ENCODE data around the gene OR2K2.
"Not testable (repeated sequence)": the region's sequence is repeated elsewhere in the genome, so short reads cannot be mapped to it uniquely, and the experiment has no call there.

OR2K2 gene

GRCh38 chr9:111298111-111298510, 31.9 kb downstream of the OR2K2 start:
- DNase-seq (ENCODE audit: low read depth in 2 of 2), result no peak

DNA sequence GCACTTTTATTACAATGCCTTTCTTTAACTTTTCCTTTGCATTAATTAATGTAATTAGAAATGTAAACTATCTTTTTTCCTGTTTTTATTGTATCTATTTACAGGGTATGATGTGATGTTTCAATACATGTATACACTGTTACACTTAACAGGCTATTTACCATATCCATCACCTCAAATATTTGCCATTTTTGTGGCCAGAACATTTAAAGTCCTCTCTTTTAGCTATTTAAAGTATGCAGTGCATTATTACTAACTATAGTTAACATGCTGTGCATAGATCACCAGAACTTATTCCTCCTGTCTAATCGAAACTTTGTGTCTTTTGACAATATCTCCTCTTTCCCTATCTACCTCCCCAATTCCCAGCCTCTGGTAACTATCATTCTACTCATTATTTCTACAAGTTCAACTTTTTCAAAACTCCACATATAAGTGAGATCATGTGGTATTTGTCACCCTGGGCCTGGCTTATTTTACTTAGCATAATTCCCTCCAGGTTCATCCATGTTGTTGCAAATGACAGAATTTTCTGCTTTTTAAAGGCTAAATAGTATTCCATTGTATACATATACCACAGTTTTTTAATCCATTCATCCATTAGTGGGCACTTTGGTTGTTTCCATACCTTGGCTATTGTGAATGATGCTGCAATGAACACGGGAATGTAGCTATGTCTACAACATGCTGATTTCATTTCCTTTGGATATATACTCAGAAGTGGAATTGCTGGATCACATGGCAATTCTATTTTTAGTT, 32.8 kb downstream of the OR2K2 start:
- peak in 1 of 2 experiments; percentile 31 for DNase-seq (ENCODE audit: low read depth in 2 of 2)

DNA sequence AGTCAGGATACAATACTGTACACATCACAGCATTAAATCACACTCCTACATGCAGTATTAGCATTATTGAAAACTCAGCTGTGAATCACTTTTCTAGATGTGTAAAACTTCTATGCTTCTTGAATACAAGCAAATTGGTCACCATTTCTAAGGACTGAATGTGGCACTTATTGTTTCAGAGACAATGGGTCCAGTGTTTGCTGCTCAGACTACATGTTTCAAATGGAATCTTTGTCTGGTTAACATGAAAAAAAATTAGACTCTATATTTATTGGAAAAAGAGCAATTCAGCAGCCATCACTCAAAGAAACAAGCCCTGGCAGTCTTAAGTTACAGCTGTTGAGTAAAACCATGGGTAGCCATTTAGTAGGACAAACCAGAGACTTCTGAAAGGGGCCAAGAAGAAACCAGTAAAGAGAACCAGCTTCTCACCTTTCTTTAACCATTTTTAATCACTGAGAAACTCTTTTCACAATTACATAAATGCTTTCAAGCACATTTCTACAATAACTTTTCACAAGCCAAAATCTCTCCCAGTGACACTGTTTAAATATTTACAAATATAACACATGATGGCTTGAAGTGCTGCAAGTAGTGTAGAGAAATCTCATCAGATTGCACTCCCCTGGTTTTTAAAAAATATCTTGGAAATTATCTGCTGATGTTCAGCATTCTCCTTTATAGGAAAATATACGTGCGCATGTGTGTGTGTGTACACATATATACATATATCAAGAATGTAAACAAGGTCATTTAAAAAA, 35.2 kb downstream of the OR2K2 start:
- DNase-seq (ENCODE audit: low read depth in 2 of 2), result no peak

DNA sequence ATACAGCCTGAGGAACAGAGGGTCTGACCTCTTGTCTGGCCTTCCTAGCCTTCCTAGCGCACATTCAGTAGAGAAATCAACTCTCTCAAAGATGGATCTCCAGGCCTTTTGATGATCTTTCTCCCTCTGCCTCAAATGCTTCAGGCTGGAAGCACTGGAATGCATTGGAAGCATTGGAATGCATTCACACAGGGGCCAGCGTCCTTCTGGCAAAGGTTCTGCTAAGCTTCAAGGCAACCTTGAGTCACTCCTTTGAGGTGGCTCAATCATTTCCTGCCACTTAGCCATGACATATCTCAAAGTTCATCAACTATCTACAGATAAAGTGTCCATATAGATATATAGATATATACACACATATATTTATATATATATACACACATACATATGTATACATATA, 42.9 kb downstream of the OR2K2 start:
- peak; percentile 69 to 71 for DNase-seq (ENCODE audit: low read depth in 2 of 2)

DNA sequence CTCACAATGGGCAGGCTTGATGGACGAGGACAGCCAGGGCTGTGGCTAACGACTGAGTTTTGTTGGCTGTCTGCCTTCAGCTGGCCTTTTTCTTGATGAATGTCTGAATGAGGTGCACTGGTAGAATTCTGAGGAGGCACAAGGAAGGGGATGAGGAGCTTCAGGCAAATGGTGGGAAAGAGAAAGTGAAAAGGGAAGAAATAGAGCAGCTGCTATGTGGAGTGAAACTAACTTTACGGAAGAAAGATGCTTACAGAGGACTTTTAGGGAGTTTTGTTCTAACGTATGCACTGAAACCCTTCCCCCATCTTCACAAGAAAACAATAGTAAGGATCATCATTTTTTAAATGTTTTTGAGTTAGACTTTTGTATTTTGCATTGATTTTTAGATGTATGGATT, 45.3 kb downstream of the OR2K2 start:
- DNase-seq (ENCODE audit: low read depth in 2 of 2), result no peak

- DNase-seq (ENCODE audit: low read depth in 2 of 2), result no peak
Observed at GRCh38 chr9:111282845-111283244, 47.2 kb downstream of the OR2K2 start.

- not testable (repeated sequence) for DNase-seq (ENCODE audit: low read depth in 2 of 2)
Observed at GRCh38 chr9:111280795-111281194, 49.2 kb downstream of the OR2K2 start.

Measured in fibroblast of skin of left biceps (primary cell).